GM12892 (cell line): ENCODE results near the gene SLC25A6.

Source experiments
- POLR2A ChIP-seq: IDR thresholded peaks from 2 replicates; pipeline ENCODE4 v1.6.1; 2011; ENCODE audit warnings: low read depth, low read length, control low read depth
- POLR2AphosphoS5 ChIP-seq: IDR thresholded peaks from 2 replicates; pipeline ENCODE4 v1.6.1; 2011; ENCODE audit warnings: low read depth, low read length, control low read depth
- TAF1 ChIP-seq: IDR thresholded peaks from 2 replicates; pipeline ENCODE4 v1.6.1; 2011; ENCODE audit warnings: low read depth, mild to moderate bottlenecking, control low read depth, low read length, borderline replicate concordance

- no peak for TF ChIP-seq POLR2A
- TF ChIP-seq TAF1 = no peak
- TF ChIP-seq POLR2AphosphoS5 = no peak
Measured at GRCh38 chrX:1407035-1407434, 15.1 kb upstream of the SLC25A6 start.
